T follicular helper cell (primary cell): ENCODE measurements around the gene P2RX1.

Experiments
- DNase-seq: peaks from one replicate; pipeline ENCODE4 v3.0.0-alpha.2; 2020; ENCODE audit warnings: low read depth

The P2RX1 gene

GRCh38 chr17:3887804-3888203 lies 28.5 kb downstream of the P2RX1 start:
- no peak for DNase-seq

DNA sequence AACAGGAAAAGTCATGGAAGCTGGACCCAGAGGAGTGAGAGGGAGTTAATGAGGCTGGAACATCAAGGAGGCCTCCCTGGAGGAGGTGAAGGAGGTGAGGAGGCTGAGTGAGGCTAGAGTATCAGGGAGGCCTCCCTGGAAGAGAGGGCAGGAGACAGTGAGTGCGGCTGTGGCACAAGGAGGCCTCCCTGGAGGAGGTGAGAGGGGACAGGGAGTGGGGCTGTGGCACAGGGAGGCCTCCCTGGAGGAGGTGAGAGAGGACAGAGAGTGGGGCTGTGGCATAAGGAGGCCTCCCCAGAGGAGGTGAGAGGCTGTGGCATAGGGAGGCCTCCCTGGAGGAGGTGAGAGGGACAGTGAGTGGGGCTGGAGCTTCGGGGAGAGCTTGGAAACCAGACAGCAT lies 28.9 kb downstream of the P2RX1 start:
- DNase-seq = no peak

DNA sequence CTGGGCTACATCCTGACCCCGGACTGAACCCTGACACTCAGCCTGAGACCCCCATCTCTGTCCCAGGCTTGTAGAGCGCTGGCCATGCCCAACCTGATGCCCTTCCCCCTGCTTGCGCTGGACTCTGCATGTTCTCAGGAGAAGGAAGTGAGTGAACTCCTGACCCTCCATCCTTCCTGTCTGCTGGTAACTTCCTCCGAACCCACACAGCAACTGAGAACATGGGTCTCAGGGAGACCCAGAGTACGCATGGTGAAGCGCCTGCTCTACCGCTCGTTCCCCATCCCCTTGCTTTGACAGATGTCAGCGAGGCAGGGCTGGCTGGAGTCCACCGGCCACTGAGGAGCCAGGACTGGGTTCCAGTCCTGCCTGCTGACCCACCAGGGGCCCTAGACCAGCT lies 29.5 kb downstream of the P2RX1 start:
- no peak for DNase-seq

- DNase-seq = no peak
Observed at GRCh38 chr17:3885970-3886369, 30.3 kb downstream of the P2RX1 start.

DNA sequence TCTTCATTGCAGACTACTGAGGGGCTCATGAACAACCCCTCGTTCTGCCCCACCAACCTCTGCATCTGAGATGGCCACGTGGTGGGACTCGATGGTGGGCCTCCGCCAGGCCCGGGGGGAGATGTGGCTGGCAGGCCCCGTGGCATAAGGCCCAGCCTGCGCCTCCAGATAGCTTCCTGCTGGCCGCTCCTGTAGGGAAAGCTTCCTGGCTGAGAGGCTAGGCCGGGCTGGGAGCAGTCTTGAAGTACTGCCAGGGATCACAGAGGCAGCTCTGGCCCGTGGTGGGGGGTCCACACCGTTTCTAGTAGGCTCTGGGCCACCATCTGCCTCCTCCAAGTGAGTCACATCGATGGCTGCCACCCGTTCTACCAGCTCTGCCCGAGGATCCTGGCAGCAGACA lies 31.0 kb downstream of the P2RX1 start:
- DNase-seq = no peak

- DNase-seq = no peak
Observed at GRCh38 chr17:3884188-3884587, 32.1 kb downstream of the P2RX1 start.

GRCh38 chr17:3882276-3882675 lies 34.0 kb downstream of the P2RX1 start:
- DNase-seq = no peak

DNA sequence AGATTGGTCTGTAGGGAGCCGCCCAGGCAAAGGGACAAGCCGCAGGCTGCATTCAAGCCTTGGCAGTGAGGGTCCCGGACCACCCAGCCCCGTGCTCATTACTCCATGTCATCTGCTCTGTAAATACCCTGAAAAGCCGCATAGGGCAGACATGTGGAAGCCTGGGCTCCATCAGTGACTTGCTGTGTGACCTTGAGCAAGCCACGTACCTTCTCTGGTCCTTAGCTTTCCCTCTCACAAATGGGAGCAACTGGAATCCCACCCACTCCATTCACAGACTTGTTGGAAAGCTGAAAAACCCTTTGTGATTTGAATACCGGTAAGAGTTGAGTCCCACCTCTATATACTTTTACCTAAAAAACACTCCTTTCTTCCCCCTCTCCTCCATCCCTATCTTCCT lies 35.3 kb downstream of the P2RX1 start:
- DNase-seq = no peak

DNA sequence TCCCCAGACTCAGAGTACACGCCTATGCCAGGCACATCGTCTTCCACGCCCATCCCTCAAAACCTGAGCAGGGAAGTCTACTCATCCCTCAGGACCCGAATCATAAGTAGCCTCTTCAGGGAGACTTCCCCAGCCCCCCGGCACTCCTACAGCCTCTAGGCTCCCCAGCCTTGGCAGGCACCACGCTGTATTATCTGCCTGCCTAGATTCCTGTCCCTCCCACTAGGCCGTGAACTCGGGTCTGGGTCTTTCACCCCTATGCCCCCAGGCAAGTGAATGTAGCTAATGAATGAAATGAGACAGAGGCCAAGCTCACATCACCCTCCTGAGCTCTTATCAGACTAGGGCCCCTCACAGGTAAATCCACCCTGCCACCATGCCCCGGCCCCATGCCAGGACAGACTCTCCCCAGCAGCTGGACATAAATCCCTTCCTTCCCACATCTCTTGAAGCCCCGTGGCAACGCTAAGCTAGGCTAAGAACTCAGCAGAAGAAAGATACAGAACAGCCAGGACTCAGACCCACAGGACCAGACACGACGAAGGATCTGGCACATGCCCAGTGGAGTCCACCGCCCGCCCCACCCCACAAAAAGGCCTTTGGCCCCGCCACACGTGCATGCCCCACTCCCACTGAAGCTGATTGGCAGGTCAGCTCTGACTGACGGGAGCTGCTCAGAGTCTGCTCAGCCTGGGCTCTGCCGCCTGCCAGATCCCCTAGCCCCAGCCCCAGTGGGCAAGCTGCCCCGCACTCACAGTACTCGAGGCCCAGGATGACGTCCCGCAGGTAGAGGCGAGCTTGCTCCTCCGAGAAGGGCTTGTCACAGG lies 36.5 kb downstream of the P2RX1 start:
- no peak for DNase-seq

DNA sequence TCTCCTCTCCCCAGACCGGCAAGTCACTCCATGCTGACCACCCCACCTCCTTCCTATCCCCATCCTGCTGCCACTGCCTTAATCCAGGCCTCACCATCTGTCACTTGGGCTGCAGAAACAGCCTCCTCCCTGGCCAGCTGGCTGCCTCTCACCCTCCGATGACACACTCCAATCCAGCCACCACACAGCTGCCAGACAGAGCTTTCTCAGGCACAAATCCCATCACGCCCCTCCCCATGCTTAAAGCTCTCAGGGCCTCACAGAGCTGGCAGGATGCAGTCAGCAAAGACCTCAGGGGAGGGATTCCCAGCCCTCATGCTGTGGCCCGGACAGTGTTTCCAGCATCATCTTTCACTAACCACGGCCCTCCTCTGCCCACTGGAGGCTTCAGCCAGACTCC lies 37.1 kb downstream of the P2RX1 start:
- no peak for DNase-seq

- no peak for DNase-seq
Observed at GRCh38 chr17:3877220-3877619, 39.0 kb downstream of the P2RX1 start.

- DNase-seq = no peak
Observed at GRCh38 chr17:3875317-3875716, 40.9 kb downstream of the P2RX1 start.

DNA sequence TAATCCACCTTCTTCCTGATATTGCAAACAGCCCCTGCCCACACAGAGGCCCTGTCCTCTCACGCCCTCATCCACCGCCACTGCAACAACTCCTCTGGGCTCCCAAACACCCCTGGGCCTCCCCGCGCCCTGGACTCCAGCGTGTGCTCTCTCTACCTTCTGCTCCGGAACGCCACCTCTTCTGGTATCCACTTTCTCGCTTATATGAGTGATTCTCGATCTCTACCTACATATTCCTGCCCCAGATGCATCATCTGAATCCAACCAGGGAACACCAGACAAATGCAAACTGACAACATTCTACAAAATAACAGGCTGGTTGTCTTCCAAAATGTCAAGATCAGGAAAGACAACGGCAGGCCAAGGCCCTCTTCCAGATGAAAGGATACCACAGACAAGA lies 42.4 kb downstream of the P2RX1 start:
- DNase-seq = no peak

DNA sequence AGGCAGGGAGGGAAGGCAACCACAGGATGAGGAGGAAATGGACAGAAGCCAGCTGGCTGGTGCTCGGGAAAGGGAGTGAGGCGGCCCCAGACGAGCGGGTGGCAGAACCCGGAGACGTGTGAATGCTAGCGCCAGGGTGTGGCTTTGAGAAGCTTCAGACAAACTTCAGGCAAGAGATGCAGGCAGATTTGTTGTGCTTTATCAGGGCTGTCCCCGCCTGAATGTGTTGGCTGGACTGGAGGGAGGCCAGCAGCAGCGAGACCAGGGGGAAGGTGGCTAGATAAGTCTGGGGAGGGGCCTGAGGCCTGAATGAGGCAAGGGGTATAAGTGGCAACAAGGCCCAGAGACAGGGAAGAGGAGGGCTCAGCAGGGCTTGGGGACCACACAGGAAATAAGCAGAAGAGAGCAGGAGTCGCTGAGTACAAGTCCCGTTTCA lies 45.4 kb downstream of the P2RX1 start:
- no peak for DNase-seq

- DNase-seq = no peak
Observed at GRCh38 chr17:3867606-3868005, 48.7 kb downstream of the P2RX1 start.

DNA sequence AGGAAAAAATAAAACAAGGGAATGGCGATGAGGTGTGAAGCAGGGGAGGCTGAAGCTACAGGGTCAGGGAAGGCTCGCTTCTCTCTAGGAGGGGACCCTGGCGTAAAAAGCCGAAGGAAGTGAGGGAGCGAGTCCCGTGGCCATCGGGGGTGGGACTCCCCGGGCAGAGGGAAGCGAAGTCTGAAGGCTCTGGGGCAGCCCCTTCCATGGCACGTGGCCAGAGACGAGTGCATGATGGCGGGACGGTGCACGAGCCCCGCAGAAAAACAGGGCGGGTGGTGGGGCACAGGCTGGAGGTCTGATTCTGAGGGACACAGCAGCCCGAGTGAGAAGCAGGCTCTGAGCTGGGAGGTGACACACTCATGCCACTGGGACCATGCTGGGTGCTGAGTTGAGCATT lies 49.2 kb downstream of the P2RX1 start:
- DNase-seq = no peak

GRCh38 chr17:3866276-3866675 lies 50.0 kb downstream of the P2RX1 start:
- no peak for DNase-seq

GRCh38 chr17:3865176-3865575 lies 51.1 kb downstream of the P2RX1 start:
- no peak for DNase-seq

DNA sequence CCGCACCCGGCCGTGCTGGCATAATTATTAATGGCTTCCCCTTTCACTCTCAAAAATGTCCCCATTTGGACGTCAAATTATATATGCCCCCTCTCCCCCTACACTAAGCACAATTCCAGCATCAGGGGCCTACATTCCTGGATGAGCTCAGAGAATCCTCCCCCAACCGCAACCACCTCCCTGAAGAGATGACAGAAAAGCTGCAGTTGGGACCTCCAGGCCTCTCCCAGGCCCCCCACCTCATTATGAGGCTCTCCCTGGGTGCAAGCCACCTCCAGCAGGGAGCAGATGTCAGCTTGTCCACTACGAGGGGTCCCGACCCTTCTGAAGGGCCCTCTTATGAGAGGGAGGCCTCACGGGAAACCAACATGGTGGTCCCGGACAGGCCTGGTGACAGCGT lies 51.7 kb downstream of the P2RX1 start:
- DNase-seq = no peak

GRCh38 chr17:3861761-3862681 lies 54.2 kb downstream of the P2RX1 start:
- DNase-seq = no peak

- no peak for DNase-seq
Observed at GRCh38 chr17:3860939-3861700, 55.1 kb downstream of the P2RX1 start.

GRCh38 chr17:3859940-3860339 lies 56.3 kb downstream of the P2RX1 start:
- DNase-seq = no peak
